ENCODE measurements around the gene NR1I2. TPM values are rescaled to one million over a fixed set of nuclear protein-coding genes. Genes with fewer than 3 reads are reported as not detected.

The NR1I2 gene
- total and polyA plus RNA-seq, 2 donors (not counting 3 experiments of a cell fraction or from before 2014, with no cell fraction given), result 0.03 TPM; not detected in 1

- Histone ChIP-seq H2AFZ (ENCODE audit: low read depth, low read length) (no peak overlapping the region), H3K9me3 (replicated peaks; ENCODE audit: control insufficient read depth, insufficient read depth, low read length) (no peaks in the 10 kb centered on the region), H3K4me1 (ENCODE audit: control insufficient read depth, extremely low read depth, insufficient read depth, low read length) (no peaks in the 10 kb centered on the region), H3K27me3 (ENCODE audit: control insufficient read depth in 2 of 2, insufficient read depth in 2 of 2, low read length in 2 of 2) (no peaks in the 10 kb centered on the region), H3K4me2 (ENCODE audit: insufficient read depth, low read length) (no peak overlapping the region), H3K27ac (ENCODE audit: insufficient read depth, low read depth, low read length) (no peak overlapping the region), H3K4me3 (replicated peaks in 1 of 3; ENCODE audit: insufficient read depth in 1 of 3, low read depth in 1 of 3, low read length in 3 of 3) (no peak overlapping the region), H3K9me1 (replicated peaks; ENCODE audit: control insufficient read depth, extremely low read depth, insufficient read depth, low read length) (peaks cover 2% of the 10 kb centered on the region), H3K79me2 (ENCODE audit: control insufficient read depth, insufficient read depth, low read length) (no peaks in the 10 kb centered on the region), H4K20me1 (replicated peaks; ENCODE audit: control insufficient read depth, extremely low read depth, insufficient read depth, low read length) (no peaks in the 10 kb centered on the region), H3K9ac (replicated peaks; ENCODE audit: extremely low read depth, insufficient read depth, low read length) (no peak overlapping the region), H3K36me3 (ENCODE audit: control insufficient read depth in 2 of 2, extremely low read depth in 1 of 2, insufficient read depth in 2 of 2, low read length in 2 of 2) (no peaks in the 10 kb centered on the region)
- FAIRE-seq (no peak), DNase-seq (ENCODE audit: low read depth, low spot score) (no peak)
- intact Hi-C loops (cut with micrococcal nuclease), result no loop called here
- no peak for TF ChIP-seq GATA2 (IDR thresholded peaks at IDR 0.05; ENCODE audit: insufficient read depth, insufficient read length, low read depth, low read length)
- dilution Hi-C loops (cut with MboI; ENCODE audit: extremely low pct_ligation_motif_present, low sequenced_read_pairs), result no loop called here
- no TSS peak for BruUV-seq (replicated peaks)
- ChIA-PET CTCF (interaction anchor here (1.3 kb wide), 1 partner anchor 10 kb away, joined by 4 read pairs; no protein-coding TSS in a partner anchor), POLR2A (no interaction called here)
These were observed 60.0 kb downstream of the NR1I2 start for GRCh38 chr3:119841808-119842471.

GRCh38 chr3:119849126-119849525 lies 67.2 kb downstream of the NR1I2 start:
- no peak overlapping the region for H3K4me3 ChIP-seq (replicated peaks in 1 of 3; ENCODE audit: insufficient read depth in 1 of 3, low read depth in 1 of 3, low read length in 3 of 3)
- no peaks in the 10 kb centered on the region for H3K9me3 ChIP-seq (replicated peaks; ENCODE audit: control insufficient read depth, insufficient read depth, low read length)
- no peaks in the 10 kb centered on the region for H3K79me2 ChIP-seq (ENCODE audit: control insufficient read depth, insufficient read depth, low read length)
- no peak overlapping the region for H3K27ac ChIP-seq (ENCODE audit: insufficient read depth, low read depth, low read length)
- H3K36me3 ChIP-seq (ENCODE audit: control insufficient read depth in 2 of 2, extremely low read depth in 1 of 2, insufficient read depth in 2 of 2, low read length in 2 of 2), result no peaks in the 10 kb centered on the region
- H3K4me1 ChIP-seq (ENCODE audit: control insufficient read depth, extremely low read depth, insufficient read depth, low read length), result no peaks in the 10 kb centered on the region
- intact Hi-C loops (cut with micrococcal nuclease) (no loop called here), dilution Hi-C loops (cut with MboI; ENCODE audit: extremely low pct_ligation_motif_present, low sequenced_read_pairs) (no loop called here)
- no peak for FAIRE-seq
- no peak overlapping the region for H3K4me2 ChIP-seq (ENCODE audit: insufficient read depth, low read length)
- no peak for DNase-seq (ENCODE audit: low read depth, low spot score)
- TF ChIP-seq CTCF (IDR thresholded peaks at IDR 0.05; ENCODE audit: extremely low read depth in 1 of 2, insufficient read depth in 1 of 2, low read depth in 1 of 2, low read length in 2 of 2) (no peak), EZH2 (IDR thresholded peaks at IDR 0.05; ENCODE audit: borderline replicate concordance, low read depth, low read length, severe bottlenecking) (no peak), GATA2 (IDR thresholded peaks at IDR 0.05; ENCODE audit: insufficient read depth, insufficient read length, low read depth, low read length) (no peak), FOS (IDR thresholded peaks at IDR 0.05; ENCODE audit: borderline replicate concordance, insufficient read depth, low read length) (no peak), POLR2AphosphoS5 (IDR thresholded peaks at IDR 0.05; ENCODE audit: insufficient read depth, low read depth, low read length) (no peak), JUN (IDR thresholded peaks at IDR 0.05; ENCODE audit: borderline replicate concordance, insufficient read depth, insufficient read length, low read depth) (no peak), POLR2A (IDR thresholded peaks at IDR 0.05; ENCODE audit: low read depth, low read length) (no peak), MYC (IDR thresholded peaks at IDR 0.05; ENCODE audit: low read depth, low read length) (no peak), MAX (IDR thresholded peaks at IDR 0.05; ENCODE audit: insufficient read depth, insufficient read length) (no peak)
- no peaks in the 10 kb centered on the region for H3K27me3 ChIP-seq (ENCODE audit: control insufficient read depth in 2 of 2, insufficient read depth in 2 of 2, low read length in 2 of 2)
- no TSS peak for BruUV-seq (replicated peaks)
- ChIA-PET CTCF (interaction anchor here (1.0 kb wide), 1 partner anchor 18 kb away, joined by 3 read pairs; no protein-coding TSS in a partner anchor), POLR2A (no interaction called here)
- no peak overlapping the region for H2AFZ ChIP-seq (ENCODE audit: low read depth, low read length)
- no peaks in the 10 kb centered on the region for H3K9me1 ChIP-seq (replicated peaks; ENCODE audit: control insufficient read depth, extremely low read depth, insufficient read depth, low read length)
- H4K20me1 ChIP-seq (replicated peaks; ENCODE audit: control insufficient read depth, extremely low read depth, insufficient read depth, low read length), result no peaks in the 10 kb centered on the region
- no peak overlapping the region for H3K9ac ChIP-seq (replicated peaks; ENCODE audit: extremely low read depth, insufficient read depth, low read length)
